ENCODE measurements around the gene EEF2. TPM values are rescaled to one million over a fixed set of nuclear protein-coding genes. Genes with fewer than 3 reads are reported as not detected.
A peak's percentile ranks its signal among the peaks of the same experiment; 100 is the strongest.

The EEF2 gene
- total and polyA plus RNA-seq, 2 donors (not counting 3 experiments of a cell fraction or from before 2014, with no cell fraction given) = 1,496 to 2,318 TPM

DNA sequence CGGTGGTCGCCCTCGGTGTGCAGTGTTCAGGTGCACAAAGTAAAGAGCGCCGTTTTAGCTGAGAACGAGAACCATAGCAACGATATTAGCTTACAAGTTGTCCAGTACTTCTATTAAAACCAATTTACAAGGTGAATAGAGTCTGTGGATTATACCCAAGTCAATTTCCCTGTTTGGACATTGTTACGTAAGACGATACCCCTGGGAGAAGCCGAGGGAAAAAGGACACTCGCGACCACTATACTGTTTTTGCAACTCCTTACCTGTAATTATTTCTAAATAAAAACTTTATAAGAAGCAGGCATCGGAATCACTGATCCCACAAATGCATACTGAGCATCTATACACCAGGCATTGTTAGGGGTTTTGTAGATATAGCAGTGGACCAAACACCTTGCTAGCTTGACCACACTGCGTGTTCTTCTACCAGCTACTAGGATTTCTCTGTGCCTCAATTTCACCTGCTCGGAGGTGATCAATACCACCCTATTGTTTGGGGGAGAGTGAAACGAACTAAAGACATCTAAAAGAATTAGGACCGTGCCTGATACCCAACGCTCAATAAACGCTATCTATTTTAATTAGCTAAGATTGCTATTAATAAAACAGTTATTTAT is 488 bp upstream of the EEF2 start:
- Histone ChIP-seq H3K9me3 (replicated peaks; ENCODE audit: control insufficient read depth, insufficient read depth, low read length) (no peaks in the 10 kb centered on the region), H3K4me3 (replicated peaks in 1 of 3; ENCODE audit: insufficient read depth in 1 of 3, low read depth in 1 of 3, low read length in 3 of 3) (peak overlapping the region in 2 of 3 experiments; percentile 63 to 98), H3K27me3 (ENCODE audit: control insufficient read depth in 2 of 2, insufficient read depth in 2 of 2, low read length in 2 of 2) (no peaks in the 10 kb centered on the region), H3K36me3 (ENCODE audit: control insufficient read depth in 2 of 2, extremely low read depth in 1 of 2, insufficient read depth in 2 of 2, low read length in 2 of 2) (peaks cover 29 to 33% of the 10 kb centered on the region in 2 experiments), H2AFZ (ENCODE audit: low read depth, low read length) (peak overlapping the region; percentile 66), H4K20me1 (replicated peaks; ENCODE audit: control insufficient read depth, extremely low read depth, insufficient read depth, low read length) (no peaks in the 10 kb centered on the region), H3K9me1 (replicated peaks; ENCODE audit: control insufficient read depth, extremely low read depth, insufficient read depth, low read length) (no peaks in the 10 kb centered on the region), H3K4me2 (ENCODE audit: insufficient read depth, low read length) (peak overlapping the region; percentile 86), H3K4me1 (ENCODE audit: control insufficient read depth, extremely low read depth, insufficient read depth, low read length) (peaks cover 31% of the 10 kb centered on the region), H3K9ac (replicated peaks; ENCODE audit: extremely low read depth, insufficient read depth, low read length) (no peak overlapping the region), H3K27ac (ENCODE audit: insufficient read depth, low read depth, low read length) (no peak overlapping the region), H3K79me2 (ENCODE audit: control insufficient read depth, insufficient read depth, low read length) (peaks cover 45% of the 10 kb centered on the region)
- FAIRE-seq (peak; percentile 21), DNase-seq (ENCODE audit: low read depth, low spot score) (no peak)
- TF ChIP-seq POLR2A (IDR thresholded peaks at IDR 0.05; ENCODE audit: low read depth, low read length) (no peak), GATA2 (IDR thresholded peaks at IDR 0.05; ENCODE audit: insufficient read depth, insufficient read length, low read depth, low read length) (no peak), CTCF (IDR thresholded peaks at IDR 0.05; ENCODE audit: extremely low read depth in 1 of 2, insufficient read depth in 1 of 2, low read depth in 1 of 2, low read length in 2 of 2) (no peak), FOS (IDR thresholded peaks at IDR 0.05; ENCODE audit: borderline replicate concordance, insufficient read depth, low read length) (no peak), MYC (IDR thresholded peaks at IDR 0.05; ENCODE audit: low read depth, low read length) (no peak), POLR2AphosphoS5 (IDR thresholded peaks at IDR 0.05; ENCODE audit: insufficient read depth, low read depth, low read length) (no peak), JUN (IDR thresholded peaks at IDR 0.05; ENCODE audit: borderline replicate concordance, insufficient read depth, insufficient read length, low read depth) (no peak), EZH2 (IDR thresholded peaks at IDR 0.05; ENCODE audit: borderline replicate concordance, low read depth, low read length, severe bottlenecking) (no peak)
- TF ChIP-seq, protein P1, sequence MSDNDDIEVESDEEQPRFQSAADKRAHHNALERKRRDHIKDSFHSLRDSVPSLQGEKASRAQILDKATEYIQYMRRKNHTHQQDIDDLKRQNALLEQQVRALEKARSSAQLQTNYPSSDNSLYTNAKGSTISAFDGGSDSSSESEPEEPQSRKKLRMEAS (IDR thresholded peaks at IDR 0.05; ENCODE audit: insufficient read depth, insufficient read length) = no peak
- intact Hi-C loops (cut with micrococcal nuclease) = loop anchor here (1.0 to 5.0 kb wide), 5 partner anchors 14 to 219 kb away; partner anchors contain the start of genes DAPK3, PIAS4 and ZBTB7A
- ChIA-PET POLR2A (interaction anchor here (0.5 to 5.3 kb wide), 7 partner anchors 10 to 225 kb away, joined by 3 to 82 read pairs (median 3); partner anchors contain the start of genes DAPK3 and MRPL54), CTCF (interaction anchor here (1.1 to 2.1 kb wide), 6 partner anchors 15 to 216 kb away, joined by 3 to 9 read pairs (median 6); partner anchors contain the start of genes DAPK3 and PIAS4)
- dilution Hi-C loops (cut with MboI; ENCODE audit: extremely low pct_ligation_motif_present, low sequenced_read_pairs) = no loop called here
- no TSS peak for BruUV-seq (replicated peaks)
